ENCODE measurements around the gene PCDHGC4. TPM values are rescaled to one million over a fixed set of nuclear protein-coding genes. Genes with fewer than 3 reads are reported as not detected.
A peak's percentile ranks its signal among the peaks of the same experiment; 100 is the strongest.

PCDHGC4 gene
- total RNA-seq, 1 experiment from 2014 or later, result 3.6 TPM

DNA sequence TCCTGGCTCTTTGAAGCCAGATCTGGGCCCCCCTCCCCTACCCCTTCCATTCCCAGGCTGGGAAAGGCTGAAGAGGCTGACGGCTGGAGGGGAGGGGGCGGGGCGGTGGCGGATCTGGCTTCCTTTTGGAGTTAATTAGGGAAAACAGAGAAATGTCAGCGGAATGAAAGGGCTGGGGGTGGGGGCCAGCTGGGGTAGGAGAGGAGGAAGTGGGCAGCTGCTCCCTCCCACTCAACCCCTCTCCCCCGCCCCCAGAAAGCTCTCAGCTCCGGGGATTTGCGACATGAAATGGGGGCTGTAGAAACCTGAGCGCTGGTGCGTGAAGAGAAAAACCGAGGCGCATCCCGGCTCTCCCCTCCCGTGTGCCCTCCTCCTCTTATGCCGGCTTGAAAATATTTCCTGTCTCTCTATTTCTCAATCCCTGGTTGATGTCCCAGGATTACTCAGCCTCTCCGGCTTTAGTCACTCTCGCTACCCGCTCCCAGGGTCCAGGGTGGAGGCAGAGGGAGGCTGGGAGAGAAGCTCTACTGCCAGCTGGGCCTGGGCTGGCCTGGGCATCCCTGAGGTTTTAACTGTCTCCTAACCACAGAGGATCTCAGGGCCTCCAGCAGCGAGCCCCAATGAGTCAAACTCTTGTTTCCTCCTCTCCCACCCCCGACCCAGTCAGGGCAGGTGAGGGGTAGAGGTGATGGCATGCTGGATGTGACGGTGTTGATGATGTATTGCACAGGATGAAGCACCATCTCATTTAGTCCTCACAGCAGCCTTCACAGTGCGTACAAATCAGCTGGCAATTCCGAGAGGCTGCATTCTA lies 24.2 kb downstream of the PCDHGC4 start:
- TF ChIP-seq CTCF (conservative IDR thresholded peaks at IDR 0.05; ENCODE audit: low read depth, low read length), result no peak
- no peak for TF ChIP-seq EZH2 (IDR thresholded peaks at IDR 0.05; ENCODE audit: borderline replicate concordance, low read depth, low read length, poor library complexity, severe bottlenecking)
- no peaks in the 10 kb centered on the region for H3K27me3 ChIP-seq (replicated peaks; ENCODE audit: insufficient read depth, low read depth, low read length, poor library complexity)
- POLR2A ChIA-PET (ENCODE audit: low non-redundant PET), result no interaction called here
- peaks cover 29% of the 10 kb centered on the region for H3K36me3 ChIP-seq (ENCODE audit: insufficient read depth, low read length, poor library complexity, severe bottlenecking)
- no peaks in the 10 kb centered on the region for H3K9me3 ChIP-seq (ENCODE audit: low read depth, low read length, poor library complexity, severe bottlenecking)
- peaks cover 46% of the 10 kb centered on the region for H3K4me1 ChIP-seq (ENCODE audit: insufficient read depth, low read length, poor library complexity, severe bottlenecking)
- BruUV-seq (replicated peaks), result no TSS peak
- intact Hi-C loops (cut with micrococcal nuclease; ENCODE audit: unreplicated experiment), result no loop called here
- CTCF ChIA-PET, result interaction anchor here (0.5 to 0.9 kb wide), 3 partner anchors 133 to 286 kb away, joined by 3 to 7 read pairs (median 5); partner anchors contain the start of gene PCDHB14
- DNase-seq (ENCODE audit: low spot score), result peak; percentile 90
- H3K4me3 ChIP-seq (ENCODE audit: low read depth, low read length, poor library complexity, severe bottlenecking), result peak overlapping the region; percentile 18
- peak overlapping the region; percentile 85 for H3K27ac ChIP-seq (ENCODE audit: low read depth, low read length, poor library complexity, severe bottlenecking)

DNA sequence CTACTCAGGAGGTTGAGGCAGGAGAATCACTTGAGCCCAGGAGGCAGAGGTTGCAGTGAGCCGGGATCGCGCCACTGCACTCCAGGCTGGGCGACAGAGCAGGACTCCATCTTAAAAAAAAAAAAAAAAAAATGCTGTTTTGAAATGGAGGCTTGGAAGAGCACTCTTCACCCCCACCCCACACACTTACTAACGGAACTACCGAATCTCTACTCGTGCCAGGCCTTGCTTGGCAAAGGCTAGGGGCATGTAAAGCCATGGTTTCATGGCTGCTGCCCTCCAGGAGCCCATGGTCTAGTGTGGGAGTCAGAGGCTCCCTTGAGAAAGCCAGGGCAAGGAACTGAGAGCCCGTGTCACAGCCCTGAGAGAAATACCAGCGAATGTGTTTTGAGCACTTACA lies 25.3 kb downstream of the PCDHGC4 start:
- ChIA-PET POLR2A (ENCODE audit: low non-redundant PET) (no interaction called here), CTCF (no interaction called here)
- Histone ChIP-seq H3K4me3 (ENCODE audit: low read depth, low read length, poor library complexity, severe bottlenecking) (no peak overlapping the region), H3K36me3 (ENCODE audit: insufficient read depth, low read length, poor library complexity, severe bottlenecking) (peaks cover 26% of the 10 kb centered on the region), H3K4me1 (ENCODE audit: insufficient read depth, low read length, poor library complexity, severe bottlenecking) (peaks cover 58% of the 10 kb centered on the region), H3K9me3 (ENCODE audit: low read depth, low read length, poor library complexity, severe bottlenecking) (no peaks in the 10 kb centered on the region), H3K27me3 (replicated peaks; ENCODE audit: insufficient read depth, low read depth, low read length, poor library complexity) (no peaks in the 10 kb centered on the region), H3K27ac (ENCODE audit: low read depth, low read length, poor library complexity, severe bottlenecking) (peak overlapping the region; percentile 85)
- TF ChIP-seq CTCF (conservative IDR thresholded peaks at IDR 0.05; ENCODE audit: low read depth, low read length), result no peak
- TF ChIP-seq EZH2 (IDR thresholded peaks at IDR 0.05; ENCODE audit: borderline replicate concordance, low read depth, low read length, poor library complexity, severe bottlenecking), result no peak
- BruUV-seq (replicated peaks), result no TSS peak
- intact Hi-C loops (cut with micrococcal nuclease; ENCODE audit: unreplicated experiment), result loop anchor here (5.0 kb wide), 1 partner anchor 33 kb away; the partner anchor contains the start of gene PCDHGC3
- DNase-seq (ENCODE audit: low spot score), result no peak

GRCh38 chr5:141510850-141511601 lies 26.2 kb downstream of the PCDHGC4 start:
- peaks cover 66% of the 10 kb centered on the region for H3K4me1 ChIP-seq (ENCODE audit: insufficient read depth, low read length, poor library complexity, severe bottlenecking)
- TF ChIP-seq EZH2 (IDR thresholded peaks at IDR 0.05; ENCODE audit: borderline replicate concordance, low read depth, low read length, poor library complexity, severe bottlenecking), result no peak
- no peak for TF ChIP-seq CTCF (conservative IDR thresholded peaks at IDR 0.05; ENCODE audit: low read depth, low read length)
- intact Hi-C loops (cut with micrococcal nuclease; ENCODE audit: unreplicated experiment), result loop anchor here (5.0 kb wide), 1 partner anchor 34 kb away; the partner anchor contains the start of gene PCDHGC3
- H3K27me3 ChIP-seq (replicated peaks; ENCODE audit: insufficient read depth, low read depth, low read length, poor library complexity), result no peaks in the 10 kb centered on the region
- no TSS peak for BruUV-seq (replicated peaks)
- ChIA-PET POLR2A (ENCODE audit: low non-redundant PET) (no interaction called here), CTCF (no interaction called here)
- no peak overlapping the region for H3K4me3 ChIP-seq (ENCODE audit: low read depth, low read length, poor library complexity, severe bottlenecking)
- H3K36me3 ChIP-seq (ENCODE audit: insufficient read depth, low read length, poor library complexity, severe bottlenecking), result peaks cover 26% of the 10 kb centered on the region
- no peak for DNase-seq (ENCODE audit: low spot score)
- no peaks in the 10 kb centered on the region for H3K9me3 ChIP-seq (ENCODE audit: low read depth, low read length, poor library complexity, severe bottlenecking)
- H3K27ac ChIP-seq (ENCODE audit: low read depth, low read length, poor library complexity, severe bottlenecking), result peak overlapping the region; percentile 92

Measured in A673 (cell line).